ENCODE measurements around the gene ATP6V1C2. TPM values are rescaled to one million over a fixed set of nuclear protein-coding genes. Genes with fewer than 3 reads are reported as not detected.
A peak's percentile ranks its signal among the peaks of the same experiment; 100 is the strongest.
"Not testable (repeated sequence)": the region's sequence is repeated elsewhere in the genome, so short reads cannot be mapped to it uniquely, and the experiment has no call there.

Gene ATP6V1C2
- total RNA-seq, 1 donor from 2014 or later, result 0.23 TPM

DNA sequence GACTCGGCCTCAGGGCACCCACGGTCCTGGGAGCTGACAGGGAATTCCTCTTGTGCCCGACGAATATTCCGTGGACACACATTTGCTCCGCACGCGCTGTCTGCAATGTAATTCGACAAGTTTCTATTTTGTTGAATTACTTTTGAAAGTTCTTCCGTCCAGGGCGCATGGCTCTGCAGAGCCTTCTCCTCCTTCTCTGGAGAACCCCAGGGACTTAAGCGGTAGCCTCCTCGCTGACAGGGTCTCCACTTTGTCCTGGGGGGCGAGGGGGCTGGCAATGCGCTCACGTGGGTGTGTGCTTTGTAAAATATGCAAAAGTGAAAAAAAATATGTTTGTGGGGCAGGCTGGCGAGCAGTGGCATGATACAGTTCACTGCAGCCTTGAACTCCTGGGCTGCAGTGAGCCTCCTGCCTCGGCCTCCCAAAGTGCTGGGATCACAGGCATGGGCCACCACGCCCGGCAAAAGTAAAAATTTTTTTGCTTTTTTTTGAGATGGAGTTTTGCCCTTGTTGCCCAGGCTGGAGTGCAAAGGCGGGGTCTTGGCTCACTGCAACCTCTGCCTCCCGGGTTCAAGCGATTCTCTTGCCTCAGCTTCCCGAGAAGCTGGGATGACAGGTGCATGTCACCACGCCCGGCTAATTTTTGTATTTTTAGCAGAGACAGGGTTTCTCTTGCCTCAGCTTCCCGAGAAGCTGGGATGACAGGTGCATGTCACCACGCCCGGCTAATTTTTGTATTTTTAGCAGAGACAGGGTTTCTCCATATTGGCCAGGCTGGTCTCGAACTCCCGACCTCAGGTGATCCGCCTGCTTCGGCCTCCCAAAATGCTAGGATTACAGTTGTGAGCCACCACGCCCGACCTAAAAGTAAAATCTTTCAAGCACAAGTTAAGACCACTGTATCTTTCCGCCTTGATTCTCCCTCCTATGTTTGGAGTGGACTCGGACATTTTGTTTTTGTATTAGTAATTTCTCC, 92.0 kb downstream of the ATP6V1C2 start:
- not testable (repeated sequence) for DNase-seq (ENCODE audit: low spot score)

- DNase-seq (ENCODE audit: low spot score), result no peak
Measured at GRCh38 chr2:10814142-10814541, 92.7 kb downstream of the ATP6V1C2 start.

- DNase-seq (ENCODE audit: low spot score), result no peak
Measured at GRCh38 chr2:10814571-10815331, 93.3 kb downstream of the ATP6V1C2 start.

- no peak for DNase-seq (ENCODE audit: low spot score)
Measured at GRCh38 chr2:10817413-10817812, 96.0 kb downstream of the ATP6V1C2 start.

DNA sequence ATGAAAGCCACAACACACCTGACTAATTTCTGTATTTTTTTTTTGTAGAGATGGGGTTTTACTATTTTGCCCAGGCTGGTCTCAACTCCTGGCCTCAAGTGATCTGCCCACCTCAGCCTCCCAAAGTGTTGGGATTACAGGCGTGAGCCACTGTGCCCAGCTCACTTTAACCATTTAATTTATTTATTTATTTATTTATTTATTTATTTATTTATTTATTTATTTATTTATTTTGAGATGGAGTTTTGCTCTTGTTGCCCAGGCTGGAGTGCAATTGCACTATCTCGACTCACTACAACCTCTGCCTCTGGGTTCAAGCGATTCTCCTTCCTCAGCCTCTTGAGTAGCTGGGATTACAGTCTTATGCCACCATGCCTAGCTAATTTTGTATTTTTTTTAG, 96.9 kb downstream of the ATP6V1C2 start:
- not testable (repeated sequence) for DNase-seq (ENCODE audit: low spot score)

DNA sequence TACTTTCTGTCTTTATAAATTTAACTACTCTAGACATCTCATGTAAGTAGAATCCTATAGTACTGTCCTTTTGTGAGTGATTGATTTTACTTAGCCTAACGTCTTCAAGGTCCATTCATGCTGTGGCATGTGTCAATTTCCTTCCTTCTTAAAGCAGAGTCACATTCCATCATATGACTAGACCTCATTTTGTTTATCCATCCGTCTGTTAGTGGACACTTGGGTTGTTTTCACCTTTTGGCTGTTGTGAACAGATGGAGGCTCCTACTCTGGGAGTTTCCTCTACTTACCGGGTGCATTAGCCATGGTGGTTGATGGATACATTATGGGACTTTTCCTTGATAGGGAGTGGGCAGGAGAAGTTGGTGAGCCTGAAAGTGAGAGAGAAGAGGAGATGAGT, 97.6 kb downstream of the ATP6V1C2 start:
- DNase-seq (ENCODE audit: low spot score), result no peak

- no peak for DNase-seq (ENCODE audit: low spot score)
Measured at GRCh38 chr2:10819714-10820314, 98.4 kb downstream of the ATP6V1C2 start.

DNA sequence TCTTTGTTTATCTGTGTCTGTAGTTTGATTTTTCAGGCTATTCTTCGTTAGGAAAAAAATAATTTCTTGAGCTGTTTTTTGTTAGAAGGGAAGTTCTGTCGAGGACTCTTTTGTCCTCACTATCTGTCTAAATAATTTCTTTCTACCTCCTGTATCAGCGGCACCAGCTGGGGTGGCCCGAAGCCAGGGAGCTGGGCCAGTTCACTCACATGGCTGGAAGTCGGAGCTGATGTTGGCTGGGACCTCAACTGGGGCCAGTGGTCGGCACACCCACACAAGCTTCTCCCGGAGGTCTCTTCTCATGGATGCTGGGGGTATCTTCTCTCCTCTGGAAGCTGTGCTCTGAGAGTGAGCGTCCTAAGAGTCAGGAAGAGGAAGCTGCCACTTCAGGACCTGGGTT, 99.1 kb downstream of the ATP6V1C2 start:
- no peak for DNase-seq (ENCODE audit: low spot score)

DNA sequence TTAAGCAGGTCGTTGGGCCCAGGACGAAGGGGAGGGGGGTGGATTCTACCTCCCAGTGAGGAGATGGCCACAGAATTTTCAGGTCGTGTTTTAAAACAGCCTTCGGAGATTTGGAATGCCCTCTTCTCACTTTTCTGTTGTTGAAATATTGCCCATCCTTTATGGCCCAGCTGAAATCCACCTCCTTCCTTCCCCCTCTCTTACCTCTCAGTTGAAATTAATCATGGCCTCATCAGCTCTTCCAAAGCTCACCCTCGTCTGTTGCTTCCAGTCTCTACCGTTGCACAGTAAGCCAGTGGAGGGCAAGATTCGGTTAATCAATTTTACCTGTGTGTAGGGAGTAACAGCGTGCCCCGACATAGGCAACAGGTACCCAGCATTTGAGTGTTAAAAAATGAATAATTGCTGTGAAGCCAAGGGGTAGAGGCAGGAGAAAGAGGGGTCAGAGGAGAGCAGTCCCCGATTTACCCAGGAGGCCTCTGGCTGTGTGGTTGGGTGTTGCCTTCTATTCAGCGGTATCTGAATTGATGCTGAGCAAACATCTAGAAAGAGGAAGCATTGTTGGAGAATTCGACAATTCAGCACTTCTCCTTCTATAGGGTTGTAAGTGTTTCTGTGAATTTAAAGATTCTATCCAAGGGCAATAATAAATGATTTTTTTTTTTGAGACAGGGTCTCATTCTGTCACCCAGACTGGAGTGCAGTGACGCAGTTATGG, 99.7 kb downstream of the ATP6V1C2 start:
- DNase-seq (ENCODE audit: low spot score), result no peak

DNA sequence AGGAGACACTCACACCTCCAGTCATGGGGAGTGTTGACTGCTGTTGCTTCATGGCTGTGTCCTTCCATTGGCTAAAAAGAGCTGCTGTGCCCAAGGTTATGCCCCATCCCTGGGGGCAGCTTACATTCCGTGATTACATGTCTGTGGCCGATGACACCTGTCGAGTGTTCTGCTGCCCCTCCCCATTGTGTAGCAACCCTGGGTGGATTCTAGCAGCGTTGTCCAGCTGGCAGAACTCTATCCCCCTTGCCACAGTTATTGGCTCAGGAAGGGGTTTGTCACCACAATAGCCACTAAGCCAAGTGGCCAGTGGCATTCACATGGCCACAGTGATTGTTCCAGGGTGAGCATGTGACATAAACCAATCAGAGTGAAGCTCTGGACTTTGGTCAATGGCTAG, 102.8 kb downstream of the ATP6V1C2 start:
- no peak for DNase-seq (ENCODE audit: low spot score)

DNA sequence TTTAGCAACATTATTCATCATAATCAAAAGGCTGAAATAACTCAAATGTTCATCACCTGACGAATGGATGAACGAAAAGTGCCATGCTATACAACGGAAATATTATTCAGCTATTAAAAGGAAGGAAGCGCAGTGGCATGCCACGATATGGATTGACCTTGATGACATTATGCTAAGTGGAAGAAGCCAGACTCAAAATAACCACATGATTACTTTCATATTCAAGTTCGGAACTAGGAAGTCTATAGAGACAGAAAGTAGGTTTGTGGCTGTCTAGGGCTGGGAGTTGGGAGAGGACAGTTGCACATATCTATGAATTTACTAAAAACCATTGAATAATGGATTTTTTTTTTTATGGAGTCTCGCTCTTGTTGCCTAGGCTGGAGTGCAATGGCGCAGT, 104.6 kb downstream of the ATP6V1C2 start:
- no peak for DNase-seq (ENCODE audit: low spot score)

GRCh38 chr2:10826625-10827024, 105.2 kb downstream of the ATP6V1C2 start:
- no peak for DNase-seq (ENCODE audit: low spot score)

DNA sequence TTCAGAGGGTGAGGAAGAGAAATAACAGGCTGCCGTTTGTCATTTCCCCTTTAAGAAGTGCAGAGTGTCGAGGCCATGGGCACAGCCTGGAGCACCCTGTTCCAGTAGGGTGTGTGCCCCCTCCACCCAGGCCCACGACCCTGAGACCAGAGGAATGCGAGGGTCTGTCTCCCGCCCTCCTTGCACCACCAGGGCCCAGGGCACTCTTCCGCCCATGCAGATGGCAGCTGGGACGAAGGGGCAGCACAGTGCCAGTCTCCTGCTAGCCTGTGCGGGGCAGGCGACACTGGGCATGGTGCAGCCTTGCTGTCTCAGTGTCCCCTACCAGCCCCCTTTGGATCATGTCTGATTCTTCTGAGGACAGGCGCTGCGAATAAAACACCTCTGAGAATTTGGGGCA, 106.9 kb downstream of the ATP6V1C2 start:
- no peak for DNase-seq (ENCODE audit: low spot score)

GRCh38 chr2:10829299-10829698, 107.9 kb downstream of the ATP6V1C2 start:
- no peak for DNase-seq (ENCODE audit: low spot score)

DNA sequence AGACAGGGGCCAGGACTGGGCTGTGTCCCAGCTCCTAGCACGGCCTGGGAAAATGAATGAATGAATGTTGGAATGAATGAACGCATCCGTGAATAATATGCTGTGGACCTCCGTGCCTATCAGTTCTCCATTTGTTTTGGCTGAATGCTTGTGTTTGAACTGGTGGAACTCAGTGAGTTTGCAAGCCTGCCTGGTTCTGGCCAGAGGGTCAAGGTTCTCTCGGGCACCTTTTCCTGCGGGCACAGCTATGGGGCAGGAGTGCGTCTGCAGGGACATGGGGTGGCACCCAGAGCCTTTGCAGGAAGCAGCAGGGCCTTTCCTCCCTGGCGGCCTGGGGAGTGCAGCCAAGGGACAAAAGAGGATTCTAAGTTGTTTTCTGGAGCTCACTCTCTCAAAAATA, 108.8 kb downstream of the ATP6V1C2 start:
- DNase-seq (ENCODE audit: low spot score), result no peak

- no peak for DNase-seq (ENCODE audit: low spot score)
Measured at GRCh38 chr2:10830641-10831399, 109.4 kb downstream of the ATP6V1C2 start.

- DNase-seq (ENCODE audit: low spot score), result no peak
Measured at GRCh38 chr2:10831400-10831985, 110.1 kb downstream of the ATP6V1C2 start.

DNA sequence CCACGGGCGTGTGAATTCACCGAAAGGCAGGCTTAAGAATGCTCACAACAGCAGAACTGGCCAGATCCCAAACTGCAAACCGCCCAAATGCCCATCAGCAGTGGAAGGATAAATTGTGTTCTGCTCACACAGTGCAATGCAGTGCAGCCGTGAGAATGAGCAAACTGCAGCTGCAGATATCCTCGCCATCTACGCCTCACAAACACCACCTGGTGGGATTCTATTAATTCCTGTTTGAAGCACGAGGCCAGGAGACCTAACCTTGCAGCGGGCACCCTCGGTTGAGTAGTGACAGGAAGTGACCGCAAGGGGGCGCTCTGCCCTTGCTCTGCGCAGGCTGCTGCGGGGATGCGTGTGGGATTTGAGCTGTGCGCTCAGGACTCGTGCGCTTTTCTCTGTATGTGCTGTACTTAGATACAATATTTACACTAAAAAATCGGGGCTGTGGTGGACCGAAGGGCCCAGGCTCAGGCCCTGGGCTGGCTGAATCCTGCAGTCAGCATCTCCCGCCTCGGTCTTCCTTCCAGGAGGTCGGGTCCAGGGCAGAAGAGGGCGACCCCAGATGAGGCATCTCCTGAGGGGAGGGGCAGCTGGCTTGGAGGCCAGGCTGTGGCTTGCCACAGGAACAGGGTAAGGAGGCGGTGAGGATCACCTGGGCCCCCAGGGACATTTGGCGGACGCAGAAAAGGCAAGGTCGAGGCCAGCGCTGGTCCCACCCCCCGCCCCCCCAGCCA, 110.9 kb downstream of the ATP6V1C2 start:
- peak; percentile 85 for DNase-seq (ENCODE audit: low spot score)

GRCh38 chr2:10833021-10833420, 111.6 kb downstream of the ATP6V1C2 start:
- no peak for DNase-seq (ENCODE audit: low spot score)
